Neural cell (in vitro differentiated cells): ENCODE data around the gene PTGES. TPM values are rescaled to one million over a fixed set of nuclear protein-coding genes. Genes with fewer than 3 reads are reported as not detected.

ENCODE experiments used
- H2AFZ ChIP-seq: fragments of 200-600, 300-800 bp; sonication (generic), shearing (Covaris generic); 2 replicates; pipeline ENCODE4 v1.6.0; 2014; ENCODE audit warnings: low read depth, mild to moderate bottlenecking, antibody characterized with exemption, low read length, moderate library complexity
- H3F3A ChIP-seq: fragments of 200-600 bp; shearing (Covaris generic); 2 replicates; pipeline ENCODE4 v1.6.1; 2016; ENCODE audit warnings: mild to moderate bottlenecking, moderate library complexity, mixed read lengths, antibody characterized with exemption, low read length; ENCODE audit not compliant: insufficient read depth, poor library complexity, severe bottlenecking
- H3K27ac ChIP-seq: fragments of 200-600, 300-800 bp; sonication (generic), shearing (Covaris generic); 2 replicates; pipeline ENCODE4 v1.5.1; 2014; ENCODE audit warnings: mild to moderate bottlenecking, low read length, moderate library complexity
- H3K27me3 ChIP-seq: fragments of 300-800, 200-600 bp; sonication (generic), shearing (Covaris generic); 2 replicates; pipeline ENCODE4 v1.6.0; 2014; ENCODE audit warnings: mild to moderate bottlenecking, low read depth, low read length, moderate library complexity; ENCODE audit not compliant: insufficient read depth
- H3K36me3 ChIP-seq: fragments of 300-800, 200-600 bp; sonication (generic), shearing (Covaris generic); 2 replicates; pipeline ENCODE4 v1.5.1; 2014; ENCODE audit warnings: mild to moderate bottlenecking, antibody characterized with exemption, low read length, moderate library complexity; ENCODE audit not compliant: insufficient read depth
- H3K4me2 ChIP-seq: fragments of 300-800, 200-600 bp; sonication (generic), shearing (Covaris generic); 2 replicates; pipeline ENCODE4 v1.6.0; 2014; ENCODE audit warnings: mild to moderate bottlenecking, low read length
- H3K4me3 ChIP-seq: fragments of 300-800, 200-600 bp; sonication (generic), shearing (Covaris generic); 2 replicates; pipeline ENCODE4 v1.5.1; 2014; ENCODE audit warnings: mild to moderate bottlenecking, low read length, moderate library complexity
- H3K79me2 ChIP-seq: fragments of 200-600 bp; shearing (Covaris generic); replicated peaks from 2 replicates; pipeline ENCODE4 v1.6.0; 2014; ENCODE audit warnings: mild to moderate bottlenecking, low read length, moderate library complexity; ENCODE audit not compliant: insufficient read depth
- H3K9ac ChIP-seq: fragments of 300-800, 200-600 bp; sonication (generic), shearing (Covaris generic); 2 replicates; pipeline ENCODE4 v1.6.1; 2016; ENCODE audit warnings: mild to moderate bottlenecking, low read length, mixed read lengths
- H3K9me2 ChIP-seq: fragments of 200-600 bp; shearing (Covaris generic); 2 replicates; pipeline ENCODE4 v1.6.1; 2016; ENCODE audit warnings: mild to moderate bottlenecking, low read length, mixed read lengths; ENCODE audit not compliant: insufficient read depth
- H3K9me3 ChIP-seq: fragments of 200-600, 300-800 bp; sonication (generic), shearing (Covaris generic); 2 replicates; pipeline ENCODE4 v1.6.1; 2016; ENCODE audit warnings: mild to moderate bottlenecking, mixed run types, low read length, moderate library complexity, mixed read lengths
- H4K20me1 ChIP-seq: fragments of 200-600 bp; shearing (Covaris generic); 2 replicates; pipeline ENCODE4 v1.6.1; 2016; ENCODE audit warnings: mild to moderate bottlenecking, mixed run types; ENCODE audit not compliant: insufficient read depth
- CTCF ChIP-seq: fragments of 450-650 bp; IDR thresholded peaks from 2 replicates; pipeline ENCODE4 v1.5.1; 2014; ENCODE audit warnings: antibody characterized with exemption, mild to moderate bottlenecking, moderate library complexity; ENCODE audit not compliant: poor library complexity, severe bottlenecking
- EP300 ChIP-seq: fragments of 450-650 bp; conservative IDR thresholded peaks from 2 replicates; pipeline ENCODE4 v1.6.1; 2014; ENCODE audit warnings: antibody characterized with exemption, mild to moderate bottlenecking, moderate library complexity; ENCODE audit not compliant: poor library complexity, severe bottlenecking
- EZH2 ChIP-seq: fragments of 200-600, 300-800 bp; shearing (Covaris generic), sonication (generic); IDR thresholded peaks from 2 replicates; pipeline ENCODE4 v1.6.1; 2014; ENCODE audit warnings: antibody characterized with exemption, low read length, borderline replicate concordance, mild to moderate bottlenecking; ENCODE audit not compliant: insufficient read depth, poor library complexity, severe bottlenecking
- MXI1 ChIP-seq: fragments of 450-650 bp; conservative IDR thresholded peaks from 2 replicates; pipeline ENCODE4 v1.6.1; 2014; ENCODE audit warnings: antibody characterized with exemption, mild to moderate bottlenecking; ENCODE audit not compliant: poor library complexity, severe bottlenecking
- POLR2AphosphoS5 ChIP-seq: IDR thresholded peaks from 2 replicates; pipeline ENCODE4 v1.6.1; 2012
- RAD21 ChIP-seq: fragments of 450-650 bp; conservative IDR thresholded peaks from 2 replicates; pipeline ENCODE4 v1.6.1; 2014; ENCODE audit warnings: antibody characterized with exemption, mild to moderate bottlenecking, moderate library complexity
- REST ChIP-seq: IDR thresholded peaks from 2 replicates; pipeline ENCODE4 v1.6.1; 2012; ENCODE audit warnings: borderline replicate concordance
- SMC3 ChIP-seq: fragments of 450-650 bp; conservative IDR thresholded peaks from 2 replicates; pipeline ENCODE4 v1.6.1; 2014; ENCODE audit warnings: antibody characterized with exemption, mild to moderate bottlenecking, moderate library complexity; ENCODE audit not compliant: poor library complexity
- TAF1 ChIP-seq: IDR thresholded peaks from 2 replicates; pipeline ENCODE4 v1.6.1; 2012; ENCODE audit warnings: low read depth
- polyA plus RNA-seq: library from polyadenylated mRNA; depleted of rRNA; stranded (reverse); fragments of >200 nt; gene quantifications from 2 replicates; pipeline ENCODE4 v1.2.3, GENCODE V29; 2014

PTGES gene
- polyA plus RNA-seq, 1 donor from 2014 or later: 0.63 TPM

GRCh38 chr9:129755151-129755550 is 2.3 kb upstream of the PTGES start:
- H3K9ac ChIP-seq: no peak overlapping the region
- no peaks in the 10 kb centered on the region for H3K9me2 ChIP-seq
- no peaks in the 10 kb centered on the region for H3K36me3 ChIP-seq
- TF ChIP-seq SMC3 (no peak), RAD21 (no peak), EZH2 (no peak), CTCF (no peak), REST (no peak), EP300 (no peak), POLR2AphosphoS5 (no peak), TAF1 (no peak), MXI1 (no peak)
- no peaks in the 10 kb centered on the region for H3K79me2 ChIP-seq
- H3K27ac ChIP-seq: no peak overlapping the region
- H3K27me3 ChIP-seq: no peaks in the 10 kb centered on the region
- no peak overlapping the region for H2AFZ ChIP-seq
- H3K4me3 ChIP-seq: no peak overlapping the region
- no peaks in the 10 kb centered on the region for H3K9me3 ChIP-seq
- H3F3A ChIP-seq: no peaks in the 10 kb centered on the region
- no peaks in the 10 kb centered on the region for H4K20me1 ChIP-seq
- no peak overlapping the region for H3K4me2 ChIP-seq

GRCh38 chr9:129751841-129752801 is 721 bp downstream of the PTGES start:
- H3K9ac ChIP-seq: peak overlapping the region; percentile 36

More at GRCh38 chr9:129751841-129752801, 721 bp downstream of the PTGES start:
- H3K9me3 ChIP-seq: no peaks in the 10 kb centered on the region
- H3K27me3 ChIP-seq: no peaks in the 10 kb centered on the region
- H3K27ac ChIP-seq: no peak overlapping the region
- H3K4me3 ChIP-seq: peak overlapping the region; percentile 24
- H2AFZ ChIP-seq: no peak overlapping the region
- H3K36me3 ChIP-seq: no peaks in the 10 kb centered on the region
- H3K79me2 ChIP-seq: no peaks in the 10 kb centered on the region
- no peaks in the 10 kb centered on the region for H3F3A ChIP-seq
- no peak overlapping the region for H3K4me2 ChIP-seq
- H4K20me1 ChIP-seq: no peaks in the 10 kb centered on the region
- no peaks in the 10 kb centered on the region for H3K9me2 ChIP-seq
- TF ChIP-seq POLR2AphosphoS5: no peak
